CD4-positive, alpha-beta T cell treated with Interferon gamma for 1 hour (primary cell): ENCODE results near the gene GPBP1L1.
"Not testable (repeated sequence)": the region's sequence is repeated elsewhere in the genome, so short reads cannot be mapped to it uniquely, and the experiment has no call there.

ENCODE experiments used
- DNase-seq: peaks from one replicate; pipeline ENCODE4 v3.0.0-alpha.2; 2020

The GPBP1L1 gene

DNA sequence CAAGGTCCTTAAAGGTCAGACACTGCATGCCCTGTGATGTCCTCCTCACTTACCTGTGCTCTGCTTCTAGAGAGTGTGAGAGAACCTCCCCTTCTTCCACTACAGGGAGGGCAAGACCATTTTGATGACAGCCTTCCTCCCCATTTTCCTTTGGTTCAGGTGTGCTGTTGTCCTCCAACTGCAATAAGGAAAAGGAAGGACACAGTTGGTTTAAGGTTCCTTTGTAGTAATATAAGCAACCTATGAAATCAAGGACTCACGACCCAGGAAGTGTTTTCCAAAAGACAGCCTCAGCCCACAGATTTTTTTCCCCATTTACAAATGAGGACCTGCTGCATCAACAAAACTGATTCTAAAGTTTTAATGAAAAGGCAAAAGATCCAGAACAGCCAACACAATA, 55.9 kb downstream of the GPBP1L1 start:
- no peak for DNase-seq

DNA sequence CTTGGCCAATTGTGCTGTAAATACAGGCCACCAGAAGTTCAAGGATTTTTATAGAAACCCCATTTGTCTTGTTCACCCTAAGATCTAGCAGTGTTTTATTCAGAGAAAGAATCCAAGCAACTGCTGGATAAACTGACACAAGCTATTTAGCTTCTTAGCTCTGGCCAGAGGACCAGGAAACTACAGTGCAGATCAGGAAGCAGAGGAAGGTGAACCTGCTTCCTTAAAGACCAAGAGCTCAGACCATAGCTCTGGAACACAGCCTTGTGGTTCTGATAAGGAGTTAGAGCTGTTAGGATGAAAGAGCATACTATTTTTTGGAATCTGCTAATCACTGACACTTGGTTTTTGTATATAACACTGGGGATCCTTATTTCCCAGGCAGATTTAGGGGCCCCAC, 57.3 kb downstream of the GPBP1L1 start:
- DNase-seq = no peak

DNA sequence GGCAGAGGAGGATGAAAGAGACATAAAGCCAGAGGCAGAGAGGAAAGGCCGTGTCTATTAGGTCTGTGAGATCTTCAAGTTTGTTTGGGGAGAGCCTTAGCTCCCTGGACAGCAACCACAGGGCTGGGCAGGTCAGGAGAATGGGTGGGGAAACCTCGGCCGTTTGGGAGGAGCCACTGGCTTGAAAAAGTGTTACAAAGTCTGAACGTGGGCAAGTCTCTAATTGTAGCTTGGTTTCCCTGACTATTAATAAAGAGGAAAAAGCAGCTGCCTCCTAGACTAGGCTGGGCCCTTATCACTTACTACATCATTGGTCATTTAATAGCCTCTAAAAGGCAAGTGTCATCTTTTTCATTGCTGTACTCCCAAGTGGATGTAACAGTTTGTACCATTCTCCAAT, 62.4 kb downstream of the GPBP1L1 start, which contains the start of gene CCDC17:
Gene CCDC17 (minus strand): TSS at position 83 of the 400 bp plus-strand sequence. CDS start 145 bp downstream, outside the sequence.
- no peak for DNase-seq

DNA sequence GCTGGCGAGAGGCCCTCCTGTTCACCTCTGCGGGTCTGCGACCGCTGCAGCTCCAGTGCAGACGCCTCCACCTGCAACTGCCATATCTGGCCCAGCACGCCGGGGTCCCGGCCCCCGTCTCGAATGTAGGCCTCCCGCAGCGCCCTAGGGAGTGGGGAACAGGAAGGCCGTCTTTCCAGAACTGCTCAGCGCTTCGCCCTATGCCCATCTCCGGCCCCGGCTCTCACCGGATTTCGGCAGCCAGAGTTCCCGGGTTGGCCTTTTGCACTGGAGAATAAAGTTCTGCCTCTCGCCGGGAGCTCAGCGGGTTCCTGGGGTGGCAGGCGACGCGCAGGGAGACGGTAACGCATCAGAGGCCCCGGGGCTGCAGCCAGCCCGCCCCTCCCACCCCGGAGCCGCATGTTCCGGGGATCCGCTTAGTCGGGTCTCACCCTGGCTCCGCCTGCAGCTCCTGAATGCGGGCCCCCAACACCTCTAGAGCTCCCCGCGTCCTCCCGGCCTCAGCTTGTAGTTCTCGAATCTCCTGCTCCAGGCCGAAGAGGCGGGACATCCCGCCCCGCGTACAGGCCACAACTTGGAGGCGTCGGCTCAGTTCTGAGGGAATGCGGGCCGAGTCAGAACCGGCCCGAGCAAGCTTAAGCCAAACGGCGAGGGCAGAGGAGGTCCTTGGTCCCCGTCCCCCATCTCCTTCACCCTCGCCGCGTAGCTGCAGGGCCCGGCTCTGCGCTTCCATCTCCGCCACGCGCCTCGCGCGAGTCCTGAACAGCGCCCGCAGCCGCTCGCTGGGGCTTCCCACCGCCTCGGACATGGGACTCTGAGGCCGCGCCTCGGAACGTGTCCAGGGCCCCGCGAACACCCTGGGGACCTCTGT, 63.6 kb downstream of the GPBP1L1 start:
- no peak for DNase-seq

DNA sequence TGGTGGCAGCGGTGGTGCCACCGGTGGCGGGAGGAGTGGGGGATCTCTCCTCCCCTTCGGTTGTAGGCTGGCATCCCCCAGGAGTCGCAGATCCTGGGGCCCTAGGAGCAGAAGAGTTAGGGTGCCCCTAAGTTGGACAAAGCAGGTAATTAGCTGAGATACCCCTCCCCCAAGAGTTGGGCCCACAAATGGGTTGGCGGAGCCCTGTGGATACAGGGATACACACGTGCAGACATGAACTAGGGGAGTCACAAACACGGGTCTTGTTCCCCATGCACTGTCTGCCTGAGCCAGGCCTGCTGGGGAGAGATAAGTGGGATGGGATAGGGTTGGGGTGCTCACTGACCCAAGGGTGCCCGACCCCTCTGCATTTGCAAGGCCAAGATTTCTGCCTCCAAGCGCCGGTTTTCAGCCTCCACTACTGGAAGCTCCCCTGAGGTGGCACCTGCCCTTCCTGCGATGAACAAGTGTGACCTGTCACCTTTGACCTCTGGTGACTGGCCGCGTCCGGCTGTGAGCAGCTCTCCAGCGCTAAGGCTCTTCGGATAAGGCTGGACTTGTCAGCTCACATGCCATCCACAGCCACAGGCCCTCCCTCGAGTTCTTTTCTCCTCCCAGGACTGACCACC, 64.3 kb downstream of the GPBP1L1 start:
- DNase-seq = no peak

DNA sequence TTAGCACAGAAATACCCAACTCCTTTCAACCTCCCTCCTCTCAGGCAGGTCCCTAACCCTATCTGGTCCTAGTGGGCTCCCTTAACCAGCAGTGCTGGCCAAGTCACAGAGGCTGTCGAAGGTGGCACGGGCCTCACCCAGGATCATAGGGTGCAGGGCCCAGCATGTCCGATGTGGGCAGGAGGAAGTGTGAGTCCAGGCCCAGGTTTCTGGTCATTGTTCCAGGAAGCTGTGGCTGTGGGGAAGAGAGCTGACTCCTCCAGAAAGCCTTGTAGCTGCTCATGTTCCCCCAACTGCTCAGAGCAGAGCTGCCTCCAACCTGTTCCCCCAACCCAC, 64.9 kb downstream of the GPBP1L1 start:
- no peak for DNase-seq

DNA sequence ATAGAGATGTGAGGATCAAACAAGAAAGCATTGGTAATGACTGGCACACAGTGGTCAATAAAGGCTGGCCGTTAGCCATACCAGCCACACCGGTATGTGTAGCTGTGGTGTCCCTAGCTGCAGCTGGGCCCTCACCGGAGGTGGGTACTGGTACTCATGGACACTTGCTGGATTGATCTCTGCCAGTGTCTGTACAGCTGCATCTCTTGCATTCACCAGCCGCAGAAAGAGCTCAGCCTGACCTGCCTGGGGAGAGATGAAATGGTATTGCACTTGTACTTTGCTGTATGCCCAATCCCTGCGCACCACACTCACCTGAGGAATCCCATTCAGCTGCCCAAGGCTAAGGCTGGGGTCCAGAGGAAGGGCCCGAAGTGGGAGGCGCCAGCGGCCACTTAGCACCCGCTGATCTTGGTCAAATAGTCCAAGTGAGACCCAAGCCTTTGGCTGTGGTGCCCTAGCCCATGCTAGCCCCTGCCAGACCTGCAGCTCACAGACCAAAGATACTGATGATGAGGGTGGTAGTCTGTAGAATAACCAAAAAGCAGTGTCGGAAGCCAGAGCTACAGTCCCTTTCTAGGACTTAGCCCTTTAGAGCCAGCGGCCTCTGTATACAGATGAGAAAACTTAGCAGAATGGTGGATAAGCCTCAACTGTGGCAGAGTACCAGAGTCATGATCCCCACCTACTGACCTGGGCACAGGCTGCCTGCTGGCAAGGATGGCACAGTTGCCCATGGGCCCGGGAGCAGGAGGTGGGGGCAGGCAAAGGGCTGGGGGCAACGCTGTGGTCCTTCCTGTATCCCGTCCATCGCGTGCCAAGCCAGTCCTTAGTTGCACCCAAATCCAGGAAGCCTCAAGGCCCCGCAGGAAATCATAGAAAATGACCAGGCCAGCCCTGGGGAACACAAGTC, 65.5 kb downstream of the GPBP1L1 start:
- DNase-seq = no peak

DNA sequence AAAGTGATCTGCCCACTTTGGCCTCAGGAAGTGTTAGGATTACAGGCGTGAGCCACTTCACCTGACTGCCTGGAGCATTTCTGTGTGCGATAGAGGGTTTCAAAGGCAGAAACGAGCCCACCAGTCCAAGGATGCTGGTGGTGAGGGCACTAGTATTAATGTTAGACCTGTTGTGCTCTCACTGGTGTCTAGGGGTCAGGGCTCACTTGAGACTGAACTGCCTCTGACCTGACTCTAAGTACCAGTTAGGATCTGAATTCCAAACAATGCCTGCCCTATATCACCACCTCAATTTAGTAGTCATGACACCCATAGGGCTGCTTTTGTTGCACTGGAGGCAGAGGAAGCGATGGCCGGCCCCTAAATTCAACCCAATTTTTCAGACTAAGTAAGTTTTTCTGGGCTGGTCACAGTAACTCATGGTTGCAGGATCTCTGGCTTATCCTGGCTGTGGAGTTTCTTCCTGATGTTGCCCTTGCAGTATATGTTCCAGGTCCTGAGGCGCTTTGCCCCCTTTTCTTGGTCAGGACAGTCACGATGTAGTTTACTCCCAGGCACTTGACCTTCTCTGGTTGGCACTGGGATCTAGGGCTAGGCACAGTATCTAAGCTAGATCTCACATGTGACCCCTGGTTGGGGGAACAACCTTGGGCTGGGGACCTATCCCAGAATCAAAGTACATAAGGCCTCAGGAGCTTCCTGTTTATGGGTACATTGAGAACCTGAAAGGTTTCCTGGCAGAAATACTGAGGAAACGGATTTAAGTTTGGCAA, 67.0 kb downstream of the GPBP1L1 start:
- no peak for DNase-seq

DNA sequence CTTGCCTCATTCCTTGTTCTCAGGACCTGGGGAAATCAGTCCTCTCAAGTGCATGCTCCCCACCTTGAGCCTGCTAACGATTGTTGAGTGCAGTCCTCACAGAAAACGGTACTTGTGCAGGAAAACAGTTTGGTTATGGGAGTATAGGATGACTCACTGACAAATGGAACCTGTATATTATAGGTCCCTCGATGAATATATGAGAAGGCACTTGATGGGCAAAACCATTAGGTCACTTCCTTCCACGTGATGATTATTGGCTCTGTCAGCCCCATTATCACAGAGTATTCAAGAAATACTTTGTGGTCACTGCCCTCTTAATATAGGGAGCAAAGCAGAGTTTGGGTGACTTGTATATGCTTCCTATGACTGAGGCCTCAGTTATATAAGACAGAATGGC, 68.7 kb downstream of the GPBP1L1 start:
- DNase-seq = no peak

DNA sequence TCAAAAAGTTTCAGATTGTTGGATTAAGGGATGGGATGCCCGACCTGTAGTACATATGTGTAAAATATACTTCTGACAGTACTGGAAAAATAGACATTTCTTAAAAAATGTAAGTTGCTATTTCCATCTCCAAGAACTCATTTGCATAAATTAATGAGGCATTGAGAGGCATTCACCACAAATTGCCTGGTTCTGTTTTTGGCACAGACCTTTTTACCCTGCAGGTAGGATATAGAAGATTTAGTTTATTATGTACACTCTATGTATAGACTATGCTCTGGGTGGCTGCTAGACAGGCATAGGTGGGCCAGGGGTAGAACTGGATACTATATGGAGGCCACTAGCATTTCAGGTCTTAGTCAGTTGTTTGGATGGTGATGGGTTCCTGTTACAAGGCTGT, 70.4 kb downstream of the GPBP1L1 start:
- no peak for DNase-seq

DNA sequence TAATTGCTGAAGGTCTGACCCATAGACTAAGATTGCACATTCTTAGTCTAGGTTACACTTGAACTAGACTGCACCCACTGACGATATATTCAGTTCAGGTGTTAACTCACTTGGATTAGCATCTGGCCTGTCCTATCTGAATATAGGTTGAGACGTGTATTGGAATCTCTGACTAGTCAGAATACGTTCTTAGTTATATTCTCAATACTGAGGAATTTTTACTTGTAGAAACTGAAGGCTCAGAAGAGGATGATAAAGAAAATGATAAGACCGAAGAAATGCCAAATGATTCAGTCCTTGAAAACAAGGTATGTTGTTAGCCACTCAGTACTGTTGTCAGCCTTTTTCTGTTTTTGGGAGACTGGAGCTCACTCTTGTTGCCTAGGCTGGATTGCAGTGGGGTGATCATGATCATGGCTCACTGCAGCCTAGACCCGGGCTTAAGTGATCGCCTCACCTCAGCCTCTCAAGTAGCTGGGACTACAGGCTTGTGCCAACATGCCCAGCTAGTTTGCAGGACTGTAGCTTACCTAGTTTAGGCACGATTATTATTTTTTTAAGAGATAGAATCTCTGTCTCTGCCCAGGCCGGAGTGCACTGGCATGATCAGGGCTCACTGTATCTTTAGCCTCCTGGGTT, 73.3 kb downstream of the GPBP1L1 start:
- DNase-seq = no peak

DNA sequence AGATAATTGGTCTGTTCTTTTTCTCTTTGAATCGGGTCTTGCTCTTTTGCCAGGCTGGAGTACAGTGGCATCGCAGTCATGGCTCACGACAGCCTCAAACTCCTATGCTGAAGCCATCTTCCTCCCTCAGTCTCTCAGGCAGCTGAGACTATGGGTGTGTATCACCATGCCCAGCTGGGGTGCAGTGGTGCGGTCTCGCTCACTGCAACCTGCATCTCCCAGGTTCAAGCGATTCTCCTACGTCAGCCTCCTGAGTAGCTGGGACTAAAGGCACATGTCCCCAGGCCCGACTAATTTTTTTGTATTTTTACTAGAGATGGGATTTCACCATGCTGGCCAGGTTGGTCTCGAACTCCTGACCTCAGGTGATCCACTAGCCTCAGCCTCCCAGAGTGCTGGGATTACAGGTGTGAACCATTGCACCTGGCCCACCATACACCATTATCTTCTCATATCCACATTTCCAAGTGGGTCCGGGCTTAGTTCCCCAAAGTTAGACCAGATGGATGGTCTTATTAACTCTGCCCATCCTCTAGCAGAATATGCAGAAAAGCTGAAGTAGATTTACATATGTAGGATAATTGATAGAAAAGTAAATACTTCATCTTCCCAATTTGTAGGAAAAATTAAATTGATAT, 75.6 kb downstream of the GPBP1L1 start:
- DNase-seq = no peak

DNA sequence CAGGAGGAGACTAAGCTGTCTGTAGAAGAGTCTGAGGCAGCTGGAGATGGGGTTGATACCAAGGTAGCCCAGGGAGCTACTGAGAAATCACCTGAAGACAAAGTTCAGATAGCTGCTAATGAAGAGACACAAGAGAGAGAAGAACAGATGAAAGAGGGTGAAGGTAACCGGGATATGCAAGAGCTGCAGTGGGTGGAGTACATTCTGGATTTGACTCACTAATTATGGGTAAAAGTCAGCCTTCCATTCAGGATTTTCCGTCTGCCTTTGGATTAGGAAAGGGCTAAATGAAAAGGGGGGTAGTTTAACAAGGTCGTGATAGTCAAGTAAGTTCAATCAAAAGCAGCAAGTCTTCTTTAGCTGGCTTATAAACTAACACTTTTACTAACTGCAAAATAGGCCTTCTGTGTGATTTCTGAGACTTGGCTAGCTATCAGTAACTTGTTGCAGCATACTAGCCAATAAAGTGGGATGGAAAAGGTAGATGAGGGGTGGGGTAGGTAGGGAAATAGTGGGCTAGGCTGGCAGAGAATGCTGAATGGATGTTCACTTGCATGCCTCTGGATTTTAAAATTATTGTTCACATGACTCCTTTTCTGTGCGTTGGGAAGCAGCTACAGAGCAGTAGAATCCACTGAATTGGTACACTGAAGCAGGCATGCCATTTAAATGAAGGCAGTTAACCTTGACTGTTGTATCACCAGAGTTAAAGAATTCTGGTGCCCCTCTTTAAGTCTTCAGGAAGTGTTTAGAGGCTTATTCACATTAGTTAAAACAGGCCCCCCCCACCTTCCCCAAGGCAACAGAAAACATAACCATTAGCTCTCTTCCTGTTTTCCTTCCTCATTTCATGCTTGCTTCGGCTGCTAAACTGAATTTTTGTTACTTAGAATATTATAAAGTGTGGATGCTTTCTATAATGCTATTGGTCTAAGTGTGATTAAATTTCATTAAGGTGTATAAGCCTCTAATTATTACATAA, 77.9 kb downstream of the GPBP1L1 start:
- DNase-seq = peak; percentile 33

DNA sequence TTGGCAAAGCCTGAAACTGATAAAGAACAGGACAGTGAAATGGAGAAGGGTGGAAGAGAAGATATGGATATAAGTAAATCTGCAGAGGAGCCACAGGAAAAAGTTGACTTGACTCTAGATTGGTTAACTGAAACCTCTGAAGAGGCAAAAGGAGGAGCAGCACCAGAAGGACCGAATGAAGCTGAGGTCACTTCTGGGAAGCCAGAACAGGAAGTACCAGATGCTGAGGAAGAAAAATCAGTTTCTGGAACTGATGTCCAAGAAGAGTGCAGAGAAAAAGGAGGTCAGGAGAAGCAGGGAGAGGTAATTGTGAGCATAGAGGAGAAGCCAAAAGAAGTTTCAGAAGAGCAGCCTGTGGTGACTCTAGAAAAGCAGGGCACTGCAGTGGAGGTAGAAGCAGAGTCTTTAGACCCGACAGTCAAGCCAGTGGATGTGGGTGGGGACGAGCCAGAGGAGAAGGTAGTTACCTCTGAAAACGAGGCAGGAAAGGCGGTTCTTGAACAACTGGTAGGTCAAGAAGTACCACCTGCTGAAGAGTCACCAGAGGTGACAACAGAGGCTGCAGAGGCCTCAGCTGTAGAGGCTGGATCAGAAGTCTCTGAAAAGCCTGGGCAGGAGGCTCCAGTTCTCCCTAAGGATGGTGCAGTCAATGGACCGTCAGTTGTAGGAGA, 78.8 kb downstream of the GPBP1L1 start:
- peak; percentile 9 for DNase-seq

DNA sequence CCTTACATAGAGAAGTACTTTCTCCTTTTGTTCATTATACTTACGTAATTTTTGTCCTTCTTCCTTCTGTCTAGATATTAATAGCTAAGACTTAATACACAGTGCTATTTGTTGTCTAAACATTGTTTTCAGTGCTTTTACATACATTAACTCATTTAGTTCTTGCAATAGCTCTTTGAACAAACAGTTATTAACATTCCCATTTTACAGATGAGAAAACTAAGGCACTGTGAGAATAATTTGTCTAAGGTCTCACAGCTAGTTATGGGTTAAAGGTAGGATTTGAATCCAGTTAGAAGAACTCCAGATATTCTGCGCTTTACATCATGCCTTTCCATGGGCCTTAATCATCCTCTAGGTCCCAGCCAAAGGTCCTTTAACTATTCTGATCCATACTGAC, 82.1 kb downstream of the GPBP1L1 start:
- no peak for DNase-seq

DNA sequence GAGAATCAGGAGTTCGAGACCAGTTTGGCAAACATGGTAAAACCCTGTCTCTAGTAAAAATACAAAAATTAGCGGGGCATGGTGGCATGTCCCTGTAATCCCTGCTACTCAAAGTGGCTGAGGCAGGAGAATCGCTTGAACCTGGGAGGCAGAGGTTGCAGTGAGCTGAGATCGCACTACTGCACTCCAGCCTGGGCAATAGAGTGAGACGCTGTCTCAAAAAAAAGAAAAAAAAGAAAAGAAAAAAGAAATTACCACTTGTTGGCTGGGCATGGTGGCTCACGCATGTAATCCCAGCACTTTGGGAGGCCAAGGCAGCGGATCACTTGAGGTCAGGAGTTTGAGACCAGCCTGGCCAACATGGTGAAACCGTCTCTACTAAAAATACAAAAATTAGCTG, 89.6 kb downstream of the GPBP1L1 start:
- DNase-seq = not testable (repeated sequence)

DNA sequence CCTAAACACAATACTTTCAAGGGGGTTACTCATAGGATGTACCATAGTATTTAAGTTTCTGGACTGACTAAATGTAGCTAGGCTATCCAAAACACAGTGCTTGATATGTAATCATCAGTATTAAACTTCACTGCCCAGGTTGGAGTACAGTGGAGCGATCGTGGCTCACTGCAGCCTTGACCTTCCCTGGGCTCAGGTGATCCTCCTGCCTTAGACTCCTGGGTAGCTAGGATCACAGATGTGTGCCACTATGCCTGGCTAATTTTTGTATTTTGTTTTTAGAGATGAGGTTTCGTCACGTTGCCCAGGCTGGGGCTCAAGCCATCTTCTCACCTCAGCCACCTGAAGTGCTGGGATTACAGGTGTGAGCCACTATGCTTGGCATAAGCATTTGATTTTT, 91.9 kb downstream of the GPBP1L1 start:
- no peak for DNase-seq

DNA sequence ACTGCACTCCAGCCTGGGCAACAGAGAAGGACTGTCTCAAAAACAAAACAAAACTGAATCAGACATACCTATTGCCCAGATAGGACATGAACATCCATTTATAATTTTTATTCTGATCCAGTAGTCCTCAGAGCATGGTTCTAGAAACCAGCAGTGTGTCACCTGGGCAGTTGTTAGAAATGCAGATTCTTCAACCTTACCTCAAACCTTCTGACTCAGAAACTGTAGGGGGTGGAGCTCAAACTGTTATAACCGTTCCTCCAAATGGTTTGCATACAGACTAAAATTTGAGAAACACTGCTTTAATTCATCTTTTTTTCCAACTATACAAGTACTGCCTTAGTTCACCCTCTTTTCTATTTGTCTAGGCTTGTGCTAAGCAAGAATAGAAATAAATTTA, 96.5 kb downstream of the GPBP1L1 start:
- no peak for DNase-seq

DNA sequence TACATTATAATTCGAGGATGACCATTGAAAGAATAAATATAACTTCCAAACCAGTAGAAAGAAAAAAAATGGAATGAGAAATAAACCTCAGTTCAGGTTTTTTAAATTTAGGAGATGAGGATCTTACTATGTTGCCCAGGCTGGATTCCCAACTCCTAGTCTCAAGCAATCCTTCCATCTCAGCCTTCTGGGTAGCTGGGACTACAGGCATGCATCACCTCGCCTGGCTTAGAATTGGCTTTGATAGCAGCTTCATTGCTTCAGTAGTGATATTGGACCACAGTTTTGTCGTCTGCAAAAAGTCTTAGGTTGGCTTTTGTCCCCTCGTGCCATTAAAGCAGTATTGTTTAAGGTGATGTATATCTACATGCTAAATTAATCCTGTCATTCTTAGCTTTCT, 99.6 kb downstream of the GPBP1L1 start:
- no peak for DNase-seq
